Measurements from ENCODE around the gene AHDC1.

AHDC1 gene

GRCh38 chr1:27598902-27599528 is 4.9 kb downstream of the AHDC1 start (continued):
- TF ChIP-seq ZNF10 (tag by site-specific recombination; IDR thresholded peaks at IDR 0.05) (no peak), ZNF837 (tag by site-specific recombination; IDR thresholded peaks at IDR 0.05) (no peak), KLF10 (tag by site-specific recombination; IDR thresholded peaks at IDR 0.05) (no peak), ZNF214 (tag by site-specific recombination; IDR thresholded peaks at IDR 0.05; ENCODE audit: borderline replicate concordance) (no peak), ZNF792 (tag by site-specific recombination; IDR thresholded peaks at IDR 0.05) (no peak), ZBTB21 (tag by site-specific recombination; IDR thresholded peaks at IDR 0.05) (no peak), ZNF776 (tag by site-specific recombination; IDR thresholded peaks at IDR 0.05; ENCODE audit: borderline replicate concordance) (no peak), REPIN1 (tag by site-specific recombination; IDR thresholded peaks at IDR 0.05; ENCODE audit: low read depth) (no peak), ZNF623 (tag by site-specific recombination; IDR thresholded peaks at IDR 0.05) (no peak), GLI2 (tag by site-specific recombination; IDR thresholded peaks at IDR 0.05; ENCODE audit: borderline replicate concordance, low read depth) (no peak), ATF2 (tag by site-specific recombination; IDR thresholded peaks at IDR 0.05; ENCODE audit: low read depth) (no peak), SP7 (tag by site-specific recombination; IDR thresholded peaks at IDR 0.05) (peak; percentile 85; the same call in 1 of the 2 replicates), ZNF555 (tag by site-specific recombination; conservative IDR thresholded peaks at IDR 0.05) (no peak), RBAK (tag by site-specific recombination; IDR thresholded peaks at IDR 0.05) (no peak), ZNF157 (tag by site-specific recombination; IDR thresholded peaks at IDR 0.05) (no peak), GLIS2 (tag by site-specific recombination; IDR thresholded peaks at IDR 0.05) (peak; percentile 99), ZNF18 (tag by site-specific recombination; IDR thresholded peaks at IDR 0.05) (no peak), KLF17 (tag by site-specific recombination; IDR thresholded peaks at IDR 0.05) (peak; percentile 96), ZNF223 (tag by site-specific recombination; IDR thresholded peaks at IDR 0.05) (no peak), ZNF692 (tag by site-specific recombination; IDR thresholded peaks at IDR 0.05) (peak; percentile 62), ZNF146 (tag by site-specific recombination; IDR thresholded peaks at IDR 0.05) (no peak), YY2 (tag by site-specific recombination; IDR thresholded peaks at IDR 0.05) (no peak), ZNF2 (tag by site-specific recombination; IDR thresholded peaks at IDR 0.05) (no peak)
- TF ChIP-seq, protein P1, sequence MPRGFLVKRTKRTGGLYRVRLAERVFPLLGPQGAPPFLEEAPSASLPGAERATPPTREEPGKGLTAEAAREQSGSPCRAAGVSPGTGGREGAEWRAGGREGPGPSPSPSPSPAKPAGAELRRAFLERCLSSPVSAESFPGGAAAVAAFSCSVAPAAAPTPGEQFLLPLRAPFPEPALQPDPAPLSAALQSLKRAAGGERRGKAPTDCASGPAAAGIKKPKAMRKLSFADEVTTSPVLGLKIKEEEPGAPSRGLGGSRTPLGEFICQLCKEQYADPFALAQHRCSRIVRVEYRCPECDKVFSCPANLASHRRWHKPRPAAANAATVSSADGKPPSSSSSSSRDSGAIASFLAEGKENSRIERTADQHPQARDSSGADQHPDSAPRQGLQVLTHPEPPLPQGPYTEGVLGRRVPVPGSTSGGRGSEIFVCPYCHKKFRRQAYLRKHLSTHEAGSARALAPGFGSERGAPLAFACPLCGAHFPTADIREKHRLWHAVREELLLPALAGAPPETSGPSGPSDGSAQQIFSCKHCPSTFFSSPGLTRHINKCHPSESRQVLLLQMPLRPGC (tag by site-specific recombination; IDR thresholded peaks at IDR 0.05), result 0 out of 2 replicates have a peak, but pooled peaks have one; percentile 31
- TF ChIP-seq, protein P2, sequence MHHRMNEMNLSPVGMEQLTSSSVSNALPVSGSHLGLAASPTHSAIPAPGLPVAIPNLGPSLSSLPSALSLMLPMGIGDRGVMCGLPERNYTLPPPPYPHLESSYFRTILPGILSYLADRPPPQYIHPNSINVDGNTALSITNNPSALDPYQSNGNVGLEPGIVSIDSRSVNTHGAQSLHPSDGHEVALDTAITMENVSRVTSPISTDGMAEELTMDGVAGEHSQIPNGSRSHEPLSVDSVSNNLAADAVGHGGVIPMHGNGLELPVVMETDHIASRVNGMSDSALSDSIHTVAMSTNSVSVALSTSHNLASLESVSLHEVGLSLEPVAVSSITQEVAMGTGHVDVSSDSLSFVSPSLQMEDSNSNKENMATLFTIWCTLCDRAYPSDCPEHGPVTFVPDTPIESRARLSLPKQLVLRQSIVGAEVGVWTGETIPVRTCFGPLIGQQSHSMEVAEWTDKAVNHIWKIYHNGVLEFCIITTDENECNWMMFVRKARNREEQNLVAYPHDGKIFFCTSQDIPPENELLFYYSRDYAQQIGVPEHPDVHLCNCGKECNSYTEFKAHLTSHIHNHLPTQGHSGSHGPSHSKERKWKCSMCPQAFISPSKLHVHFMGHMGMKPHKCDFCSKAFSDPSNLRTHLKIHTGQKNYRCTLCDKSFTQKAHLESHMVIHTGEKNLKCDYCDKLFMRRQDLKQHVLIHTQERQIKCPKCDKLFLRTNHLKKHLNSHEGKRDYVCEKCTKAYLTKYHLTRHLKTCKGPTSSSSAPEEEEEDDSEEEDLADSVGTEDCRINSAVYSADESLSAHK (tag by site-specific recombination; IDR thresholded peaks at IDR 0.05), result no peak
- TF ChIP-seq, protein P3, sequence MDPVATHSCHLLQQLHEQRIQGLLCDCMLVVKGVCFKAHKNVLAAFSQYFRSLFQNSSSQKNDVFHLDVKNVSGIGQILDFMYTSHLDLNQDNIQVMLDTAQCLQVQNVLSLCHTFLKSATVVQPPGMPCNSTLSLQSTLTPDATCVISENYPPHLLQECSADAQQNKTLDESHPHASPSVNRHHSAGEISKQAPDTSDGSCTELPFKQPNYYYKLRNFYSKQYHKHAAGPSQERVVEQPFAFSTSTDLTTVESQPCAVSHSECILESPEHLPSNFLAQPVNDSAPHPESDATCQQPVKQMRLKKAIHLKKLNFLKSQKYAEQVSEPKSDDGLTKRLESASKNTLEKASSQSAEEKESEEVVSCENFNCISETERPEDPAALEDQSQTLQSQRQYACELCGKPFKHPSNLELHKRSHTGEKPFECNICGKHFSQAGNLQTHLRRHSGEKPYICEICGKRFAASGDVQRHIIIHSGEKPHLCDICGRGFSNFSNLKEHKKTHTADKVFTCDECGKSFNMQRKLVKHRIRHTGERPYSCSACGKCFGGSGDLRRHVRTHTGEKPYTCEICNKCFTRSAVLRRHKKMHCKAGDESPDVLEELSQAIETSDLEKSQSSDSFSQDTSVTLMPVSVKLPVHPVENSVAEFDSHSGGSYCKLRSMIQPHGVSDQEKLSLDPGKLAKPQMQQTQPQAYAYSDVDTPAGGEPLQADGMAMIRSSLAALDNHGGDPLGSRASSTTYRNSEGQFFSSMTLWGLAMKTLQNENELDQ (tag by site-specific recombination; IDR thresholded peaks at IDR 0.05; ENCODE audit: low read depth), result no peak
- TF ChIP-seq, protein P4, sequence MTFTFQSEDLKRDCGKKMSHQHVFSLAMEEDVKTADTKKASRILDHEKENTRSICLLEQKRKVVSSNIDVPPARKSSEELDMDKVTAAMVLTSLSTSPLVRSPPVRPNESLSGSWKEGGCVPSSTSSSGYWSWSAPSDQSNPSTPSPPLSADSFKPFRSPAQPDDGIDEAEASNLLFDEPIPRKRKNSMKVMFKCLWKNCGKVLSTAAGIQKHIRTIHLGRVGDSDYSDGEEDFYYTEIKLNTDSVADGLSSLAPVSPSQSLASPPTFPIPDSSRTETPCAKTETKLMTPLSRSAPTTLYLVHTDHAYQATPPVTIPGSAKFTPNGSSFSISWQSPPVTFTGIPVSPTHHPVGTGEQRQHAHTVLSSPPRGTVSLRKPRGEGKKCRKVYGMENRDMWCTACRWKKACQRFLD (tag by site-specific recombination; IDR thresholded peaks at IDR 0.05), result no peak
